GM12891 (cell line): ENCODE data around the gene LRMDA.

Source experiments
- DNase-seq: peaks from one replicate; pipeline ENCODE4 v3.0.0; 2011; ENCODE audit warnings: low spot score; ENCODE audit not compliant: insufficient read length
- FAIRE-seq: peaks from 2 replicates; lab custom pipeline; 2011; peaks lifted over from hg19 to GRCh38; lab: Jason Lieb, UNC
- PAX5 ChIP-seq: IDR thresholded peaks from 2 replicates; pipeline ENCODE4 v1.6.1; 2011; ENCODE audit warnings: low read length, moderate library complexity, mild to moderate bottlenecking; ENCODE audit not compliant: insufficient read depth, severe bottlenecking
- POLR2A ChIP-seq: IDR thresholded peaks from 2 replicates; pipeline ENCODE4 v1.6.1; 2011; ENCODE audit warnings: low read depth, low read length, control low read depth
- POLR2AphosphoS5 ChIP-seq: IDR thresholded peaks from 2 replicates; pipeline ENCODE4 v1.6.1; 2011; ENCODE audit warnings: low read depth, low read length, control low read depth
- POU2F2 ChIP-seq: IDR thresholded peaks from 2 replicates; pipeline ENCODE4 v1.6.1; 2011; ENCODE audit warnings: low read depth, mild to moderate bottlenecking, control low read depth, low read length, moderate library complexity
- SPI1 ChIP-seq: IDR thresholded peaks from 2 replicates; pipeline ENCODE4 v1.6.1; 2011; ENCODE audit warnings: low read depth, low read length, control low read depth
- TAF1 ChIP-seq: IDR thresholded peaks from 2 replicates; pipeline ENCODE4 v1.6.1; 2011; ENCODE audit warnings: low read depth, low read length, control low read depth

Gene LRMDA

GRCh38 chr10:75779276-75779675 lies 347.9 kb downstream of the LRMDA start:
- TF ChIP-seq PAX5: no peak
- TF ChIP-seq POLR2A: no peak
- TF ChIP-seq POLR2AphosphoS5: no peak
- TF ChIP-seq POU2F2: no peak
- no peak for TF ChIP-seq SPI1
- DNase-seq (no peak), FAIRE-seq (no peak)

- FAIRE-seq (no peak), DNase-seq (no peak)
- TF ChIP-seq PAX5: no peak
- no peak for TF ChIP-seq POLR2AphosphoS5
- TF ChIP-seq TAF1: no peak
- TF ChIP-seq POLR2A: no peak
- no peak for TF ChIP-seq POU2F2
- TF ChIP-seq SPI1: no peak
Measured at GRCh38 chr10:75782463-75783248, 351.2 kb downstream of the LRMDA start.

DNA sequence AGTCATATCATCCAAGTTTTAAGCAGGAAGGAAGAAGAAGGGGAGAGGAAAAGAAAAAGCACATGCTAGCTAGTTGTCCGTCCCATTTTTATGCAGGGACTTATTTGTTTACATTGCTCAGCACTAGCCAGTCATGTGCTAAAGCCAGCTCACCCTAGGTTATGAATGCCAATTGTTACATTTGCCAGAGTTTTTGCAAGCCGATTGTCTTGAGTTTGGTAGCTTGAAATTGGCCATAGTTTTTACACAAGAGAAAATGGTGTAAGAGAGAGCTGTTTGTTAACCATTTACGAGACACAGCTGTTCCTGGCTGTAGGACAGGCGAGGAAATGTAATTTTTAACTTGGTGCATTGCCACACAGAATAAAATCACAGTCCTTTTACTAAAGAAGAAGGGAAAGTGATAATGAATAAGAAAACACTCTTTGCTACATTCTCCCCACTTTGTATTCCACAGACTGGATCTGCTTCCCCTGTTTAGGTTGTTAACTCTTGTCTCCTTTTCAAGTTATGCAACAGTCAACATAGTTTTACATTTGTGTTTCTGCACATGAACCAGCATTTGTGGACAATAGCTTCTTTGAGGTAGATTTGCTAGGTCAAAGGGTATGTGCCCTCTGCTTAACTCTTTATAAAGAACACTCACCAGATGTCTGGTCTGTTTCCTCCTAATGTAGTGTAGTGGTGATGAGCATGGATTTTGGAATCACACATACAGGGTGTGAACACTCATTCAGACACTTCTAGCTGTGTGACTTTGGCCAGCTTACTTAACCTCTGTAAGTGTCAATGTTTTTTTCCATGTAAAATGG lies 357.2 kb downstream of the LRMDA start:
- DNase-seq (no peak), FAIRE-seq (no peak)

DNA sequence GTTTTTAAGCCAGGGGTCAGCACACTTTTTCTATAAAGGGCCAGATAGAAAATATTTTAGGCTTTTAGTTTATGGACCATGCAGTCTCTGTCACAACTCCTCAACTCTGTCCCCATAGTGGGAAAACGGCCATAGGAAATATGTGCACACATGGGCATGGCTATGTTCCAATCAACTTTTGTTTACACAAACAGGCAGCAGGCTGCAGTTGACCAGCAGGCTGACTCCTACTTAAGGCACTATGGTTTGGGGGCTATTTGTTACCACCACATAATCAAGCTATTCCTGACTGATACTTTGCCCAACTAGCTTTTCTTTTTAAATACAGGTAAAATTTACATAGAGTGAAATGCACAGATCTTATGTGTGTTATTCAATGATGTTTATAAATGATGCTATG lies 362.4 kb downstream of the LRMDA start:
- FAIRE-seq: no peak
- DNase-seq: no peak
- no peak for TF ChIP-seq SPI1
- TF ChIP-seq PAX5: no peak
- no peak for TF ChIP-seq POLR2A

More for the DNA sequence above, 357.2 kb downstream of the LRMDA start:
- TF ChIP-seq PAX5: no peak
- no peak for TF ChIP-seq POLR2A
- no peak for TF ChIP-seq TAF1
- TF ChIP-seq POLR2AphosphoS5: no peak
- TF ChIP-seq SPI1: no peak
- TF ChIP-seq POU2F2: no peak

GRCh38 chr10:75801121-75801520 lies 369.7 kb downstream of the LRMDA start:
- no peak for FAIRE-seq
- TF ChIP-seq POU2F2 (no peak), POLR2A (no peak), PAX5 (no peak), POLR2AphosphoS5 (no peak), SPI1 (no peak), TAF1 (no peak)
- DNase-seq: no peak

GRCh38 chr10:75801661-75802060 lies 370.2 kb downstream of the LRMDA start:
- no peak for TF ChIP-seq POU2F2
- TF ChIP-seq PAX5: no peak
- no peak for TF ChIP-seq POLR2A
- no peak for TF ChIP-seq SPI1
- TF ChIP-seq POLR2AphosphoS5: no peak
- no peak for TF ChIP-seq TAF1
- no peak for FAIRE-seq
- no peak for DNase-seq

DNA sequence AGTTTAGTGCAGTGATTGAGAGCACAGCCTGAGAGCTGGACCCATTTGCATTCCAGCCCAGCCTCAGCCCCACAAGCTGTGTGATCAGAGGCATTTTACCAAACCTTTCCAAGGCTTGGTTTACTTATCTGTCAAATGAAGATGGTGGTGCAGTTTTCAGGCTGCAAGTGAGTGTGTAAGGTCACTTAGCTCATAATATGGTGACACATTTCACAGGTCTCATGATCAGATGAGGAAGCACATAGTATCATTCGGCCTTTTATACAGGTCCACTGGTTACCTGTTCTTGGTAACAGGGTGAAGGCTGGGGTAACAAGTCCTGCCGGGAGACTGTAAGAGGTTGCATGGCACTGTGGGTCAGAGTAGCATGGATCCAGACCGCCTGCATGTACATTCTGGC lies 371.7 kb downstream of the LRMDA start:
- TF ChIP-seq TAF1: no peak
- DNase-seq (no peak), FAIRE-seq (no peak)

- no peak for DNase-seq
- no peak for TF ChIP-seq TAF1
- no peak for TF ChIP-seq POLR2AphosphoS5
- no peak for TF ChIP-seq POLR2A
- no peak for TF ChIP-seq SPI1
- no peak for TF ChIP-seq PAX5
- TF ChIP-seq POU2F2: no peak
- FAIRE-seq: no peak
Measured at GRCh38 chr10:75803816-75804552, 372.6 kb downstream of the LRMDA start.

GRCh38 chr10:75806186-75806585 lies 374.8 kb downstream of the LRMDA start:
- no peak for FAIRE-seq
- no peak for TF ChIP-seq POLR2AphosphoS5
- TF ChIP-seq PAX5: no peak
- TF ChIP-seq POLR2A: no peak

DNA sequence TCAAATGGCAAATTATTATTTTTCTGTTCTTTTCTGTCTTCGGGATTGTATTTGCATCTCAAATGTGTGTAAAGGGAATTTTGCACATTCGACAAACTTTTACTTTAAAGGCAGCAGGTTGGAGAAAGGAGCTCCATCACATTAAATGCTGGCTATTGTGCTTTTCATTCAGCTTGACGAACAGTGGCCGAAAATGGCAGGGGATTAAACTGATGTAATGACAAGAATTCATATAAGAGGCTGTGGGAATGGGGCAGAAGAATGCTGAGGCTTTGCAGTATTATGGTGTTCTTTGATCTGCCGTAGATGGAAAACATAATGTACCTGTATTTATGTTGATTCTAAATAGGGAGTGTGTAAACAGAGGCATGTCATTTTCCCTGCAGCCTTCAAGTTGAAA lies 376.0 kb downstream of the LRMDA start:
- DNase-seq: no peak
- no peak for TF ChIP-seq TAF1
- no peak for TF ChIP-seq POLR2AphosphoS5
- TF ChIP-seq SPI1: no peak
- FAIRE-seq: no peak

More at GRCh38 chr10:75806186-75806585, 374.8 kb downstream of the LRMDA start:
- DNase-seq: no peak
